Tibial nerve (tissue), 4 donors: ENCODE results near the gene MID1IP1. TPM values are rescaled to one million over a fixed set of nuclear protein-coding genes. Genes with fewer than 3 reads are reported as not detected.

Experiments used
- DNase-seq, 2 donors: peaks; one replicate each; pipeline ENCODE4 v3.0.0-alpha.2; 2019; ENCODE audit warnings: low spot score in 2 of 2
- H3K27ac ChIP-seq, 4 donors: fragments of 200-600 bp; sonication (generic) in 3 of 4; one replicate each; pipeline ENCODE4 v1.5.1; 2017 to 2019; ENCODE audit warnings: mild to moderate bottlenecking in 1 of 4
- H3K27me3 ChIP-seq, 2 donors: fragments of 200-600 bp; sonication (generic) in 1 of 2; one replicate each; pipeline versions ENCODE4 v1.5.1 to v1.6.0; 2017 to 2019
- H3K36me3 ChIP-seq, 3 donors: fragments of 200-600 bp; sonication (generic); one replicate each; pipeline ENCODE4 v1.5.1; 2018 to 2019
- H3K4me1 ChIP-seq, 4 donors: fragments of 200-600 bp; sonication (generic) in 3 of 4; one replicate each; pipeline ENCODE4 v1.5.1; 2017 to 2019
- H3K4me3 ChIP-seq, 4 donors: fragments of 200-600 bp; sonication (generic) in 3 of 4; one replicate each; pipeline ENCODE4 v1.5.1; 2017 to 2019; ENCODE audit warnings: mild to moderate bottlenecking in 1 of 4, moderate library complexity in 1 of 4
- H3K9me3 ChIP-seq, 4 donors: fragments of 200-600 bp; sonication (generic) in 3 of 4; one replicate each; pipeline ENCODE4 v1.5.1; 2017 to 2019
- CTCF ChIP-seq, 5 experiments: fragments of 200-600 bp in 3 of 5; fragments of 450-650 bp in 2 of 5; sonication (generic) in 3 of 5; IDR thresholded peaks; one replicate each; pipeline ENCODE4 v1.5.1; 2016 to 2019; ENCODE audit warnings: antibody characterized with exemption in 5 of 5, mild to moderate bottlenecking in 3 of 5, moderate library complexity in 2 of 5
- EP300 ChIP-seq, 2 donors: sonication (generic); formaldehyde crosslinking; IDR thresholded peaks; one replicate each; pipeline ENCODE4 v1.6.1; 2017; ENCODE audit warnings: antibody characterized with exemption in 2 of 2, mild to moderate bottlenecking in 1 of 2
- POLR2A ChIP-seq, 2 donors: fragments of 450-650 bp; IDR thresholded peaks; one replicate each; pipeline ENCODE4 v1.6.1; 2017; ENCODE audit warnings: antibody characterized with exemption in 2 of 2, mild to moderate bottlenecking in 2 of 2, moderate library complexity in 2 of 2
- WGBS, 2 donors: methylation state at CpG; one replicate each; pipeline ENCODE4 v1.1.5; 2018; 5-methylcytosine and 5-hydroxymethylcytosine counted together
- total RNA-seq, 4 donors: library from RNA; depleted of rRNA; stranded (reverse); fragments of >200 nt; gene quantifications; one replicate each; pipeline ENCODE4 v1.1.0, GENCODE V29; 2016

MID1IP1 gene
- total RNA-seq, result 100 to 1,000 TPM in 2 of 4 donors, 10 to 100 TPM in 2; 67.5 to 153 (median 97.1) TPM

- no peaks in the 10 kb centered on the region for H3K9me3 ChIP-seq
- DNase-seq, result peak; percentile 80 to 84
- no peak for TF ChIP-seq CTCF (IDR thresholded peaks at IDR 0.05)
- TF ChIP-seq EP300 (IDR thresholded peaks at IDR 0.05), result peak; percentile 16 to 82
- peak in 1 of 2 donors; percentile 76 for TF ChIP-seq POLR2A (IDR thresholded peaks at IDR 0.05)
- H3K27me3 ChIP-seq, result no peaks in the 10 kb centered on the region
- peaks cover 0 to 4% (median 0%) of the 10 kb centered on the region in 3 donors for H3K36me3 ChIP-seq
- H3K27ac ChIP-seq, result peak within 1 kb of the TSS; percentile 60 to 95 (median 92)
- H3K4me1 ChIP-seq, result peaks cover 0 to 16% (median 0%) of the 10 kb centered on the region in 4 donors
- WGBS, 2 donors, result 11 to 37% methylated on average over 15 to 32 of the region's 32 CpGs
- peak within 1 kb of the TSS; percentile 27 to 71 (median 45) for H3K4me3 ChIP-seq
Observed at GRCh38 chrX:38800981-38801845, at the start of gene MID1IP1. Gene MID1IP1 (plus strand): TSS chrX:38801459. CDS start chrX:38804947, 3,488 bp downstream.

- Histone ChIP-seq H3K36me3 (no peaks in the 10 kb centered on the region), H3K4me1 (peaks cover 0 to 9% (median 0%) of the 10 kb centered on the region in 4 donors), H3K27me3 (no peaks in the 10 kb centered on the region), H3K9me3 (no peaks in the 10 kb centered on the region), H3K4me3 (no peak overlapping the region), H3K27ac (no peak overlapping the region)
- WGBS, 2 donors, result 25 to 27% methylated on average over 6 of the region's 6 CpGs
- TF ChIP-seq EP300 (IDR thresholded peaks at IDR 0.05) (no peak), POLR2A (IDR thresholded peaks at IDR 0.05) (no peak), CTCF (IDR thresholded peaks at IDR 0.05) (peak; percentile 49 to 63 (median 61))
- DNase-seq, result peak in 1 of 2 donors; percentile 52
Observed at GRCh38 chrX:38754102-38754790, 47.0 kb upstream of the MID1IP1 start.

GRCh38 chrX:38754818-38755718, 46.2 kb upstream of the MID1IP1 start:
- Histone ChIP-seq H3K27ac (no peak overlapping the region), H3K36me3 (no peaks in the 10 kb centered on the region), H3K9me3 (no peaks in the 10 kb centered on the region), H3K4me1 (peaks cover 0 to 9% (median 0%) of the 10 kb centered on the region in 4 donors), H3K27me3 (no peaks in the 10 kb centered on the region), H3K4me3 (no peak overlapping the region)
- no peak for TF ChIP-seq POLR2A (IDR thresholded peaks at IDR 0.05)
- no peak for TF ChIP-seq EP300 (IDR thresholded peaks at IDR 0.05)
- no peak for TF ChIP-seq CTCF (IDR thresholded peaks at IDR 0.05)
- DNase-seq, result no peak
- WGBS, 2 donors, result 31 to 47% methylated on average over 7 of the region's 7 CpGs

GRCh38 chrX:38760883-38761282, 40.4 kb upstream of the MID1IP1 start:
- Histone ChIP-seq H3K36me3 (no peaks in the 10 kb centered on the region), H3K4me1 (no peaks in the 10 kb centered on the region), H3K9me3 (no peaks in the 10 kb centered on the region), H3K27me3 (peaks cover 0 to 4% of the 10 kb centered on the region in 2 donors), H3K4me3 (no peak overlapping the region), H3K27ac (no peak overlapping the region)
- TF ChIP-seq POLR2A (IDR thresholded peaks at IDR 0.05) (no peak), EP300 (IDR thresholded peaks at IDR 0.05) (no peak), CTCF (IDR thresholded peaks at IDR 0.05) (no peak)
- no peak for DNase-seq
- WGBS, 2 donors, result 91 to 100% methylated on average over 1 of the region's 1 CpG
